Fibroblast of lung (primary cell): Measurements from ENCODE around the gene COG5. TPM values are rescaled to one million over a fixed set of nuclear protein-coding genes. Genes with fewer than 3 reads are reported as not detected.

ENCODE experiments used
- DNase-seq, 2 donors: peaks; one replicate each; pipeline versions ENCODE4 v3.0.0 to v3.0.0-alpha.2; 2010; ENCODE audit warnings: low read depth in 2 of 2
- H2AFZ ChIP-seq: 2 replicates; pipeline ENCODE4 v1.5.1; 2012; ENCODE audit warnings: low read length, control low read depth, inconsistent platforms
- H3K27ac ChIP-seq: 2 replicates; pipeline ENCODE4 v1.5.1; 2011; ENCODE audit warnings: low read length, control low read depth; ENCODE audit not compliant: insufficient read depth
- H3K27me3 ChIP-seq: 2 replicates; pipeline ENCODE4 v1.5.1; 2011; ENCODE audit warnings: mild to moderate bottlenecking, low read length; ENCODE audit not compliant: control insufficient read depth, insufficient read depth
- H3K36me3 ChIP-seq: 2 replicates; pipeline ENCODE4 v1.5.1; 2011; ENCODE audit warnings: low read length; ENCODE audit not compliant: control insufficient read depth, insufficient read depth
- H3K4me1 ChIP-seq: 2 replicates; pipeline ENCODE4 v1.5.1; 2011; ENCODE audit warnings: low read length; ENCODE audit not compliant: control insufficient read depth, insufficient read depth; ENCODE audit errors: extremely low read depth
- H3K4me2 ChIP-seq: 2 replicates; pipeline ENCODE4 v1.5.1; 2011; ENCODE audit warnings: low read length, control low read depth; ENCODE audit not compliant: insufficient read depth; ENCODE audit errors: extremely low read depth
- H3K4me3 ChIP-seq, 4 experiments: fragments of 200-600 bp in 1 of 4; sonication (generic) in 1 of 4; replicated peaks in 1 of 4; 2 replicates each; pipeline ENCODE4 v1.5.1; 2011 to 2016; ENCODE audit warnings: low read length in 4 of 4, low read depth in 3 of 4, mild to moderate bottlenecking in 3 of 4, control low read depth in 2 of 4, inconsistent platforms in 1 of 4, mixed read lengths in 1 of 4; ENCODE audit not compliant: insufficient read depth in 1 of 4; ENCODE audit errors: control extremely low read depth in 1 of 4
- H3K79me2 ChIP-seq: 2 replicates; pipeline ENCODE4 v1.5.1; 2012; ENCODE audit warnings: mild to moderate bottlenecking, low read length, inconsistent platforms; ENCODE audit not compliant: control insufficient read depth, insufficient read depth
- H3K9ac ChIP-seq: 2 replicates; pipeline ENCODE4 v1.5.1; 2011; ENCODE audit warnings: mild to moderate bottlenecking, low read length, control low read depth; ENCODE audit not compliant: insufficient read depth
- H3K9me3 ChIP-seq: 2 replicates; pipeline ENCODE4 v1.5.1; 2012; ENCODE audit warnings: low read depth, low read length; ENCODE audit not compliant: control insufficient read depth, insufficient read depth
- H4K20me1 ChIP-seq: 2 replicates; pipeline ENCODE4 v1.5.1; 2011; ENCODE audit warnings: low read length; ENCODE audit not compliant: control insufficient read depth, insufficient read depth; ENCODE audit errors: extremely low read depth
- CTCF ChIP-seq, 2 donors: IDR thresholded peaks in 1 of 2; conservative IDR thresholded peaks in 1 of 2; 1 replicate in 1 of 2; 2 replicates in 1 of 2; pipeline ENCODE4 v1.5.1; 2011 to 2012; ENCODE audit warnings: low read length in 2 of 2, control low read depth in 1 of 2, inconsistent platforms in 1 of 2, low read depth in 1 of 2, mild to moderate bottlenecking in 1 of 2
- EZH2 ChIP-seq: IDR thresholded peaks from 2 replicates; pipeline ENCODE4 v1.5.1; 2012; ENCODE audit warnings: low read length, control low read depth, mild to moderate bottlenecking; ENCODE audit errors: missing control alignments
- polyA plus RNA-seq, 2 donors: library from polyadenylated mRNA; depleted of rRNA in 1 of 2; stranded (reverse) in 1 of 2; unstranded in 1 of 2; fragments of >200 nt; gene quantifications; 2 replicates each; pipeline ENCODE4 v1.2.1, GENCODE V29; 2011 to 2012; ENCODE audit warnings: missing spikeins in 1 of 2
- total RNA-seq: library from RNA; depleted of rRNA; stranded (reverse); fragments of >200 nt; gene quantifications from 2 replicates; pipeline ENCODE4 v1.2.1, GENCODE V29; 2014

The COG5 gene
- total and polyA plus RNA-seq, 2 donors (not counting 1 experiment from before 2014, with no cell fraction given): 34.5 to 40.3 TPM

- TF ChIP-seq CTCF (conservative IDR thresholded peaks at IDR 0.05 in 1 of 2, IDR thresholded peaks at IDR 0.05 in 1 of 2; ENCODE audit: low read depth in 1 of 2, low read length in 2 of 2) (no peak), EZH2 (no peak)
- H3K4me1 ChIP-seq: no peaks in the 10 kb centered on the region
- no peak overlapping the region for H3K27ac ChIP-seq
- H3K79me2 ChIP-seq: no peaks in the 10 kb centered on the region
- H3K4me3 ChIP-seq: no peak overlapping the region
- DNase-seq: no peak
- no peak overlapping the region for H2AFZ ChIP-seq
- H4K20me1 ChIP-seq: no peaks in the 10 kb centered on the region
- H3K36me3 ChIP-seq: no peaks in the 10 kb centered on the region
- H3K9ac ChIP-seq: no peak overlapping the region
- no peak overlapping the region for H3K4me2 ChIP-seq
- no peaks in the 10 kb centered on the region for H3K27me3 ChIP-seq
- H3K9me3 ChIP-seq: no peaks in the 10 kb centered on the region
These were observed 344.0 kb downstream of the COG5 start for GRCh38 chr7:107219563-107220244.

- no peaks in the 10 kb centered on the region for H3K79me2 ChIP-seq
- no peaks in the 10 kb centered on the region for H3K9me3 ChIP-seq
- H2AFZ ChIP-seq: no peak overlapping the region
- no peak overlapping the region for H3K9ac ChIP-seq
- no peak for TF ChIP-seq EZH2
- TF ChIP-seq CTCF (conservative IDR thresholded peaks at IDR 0.05 in 1 of 2, IDR thresholded peaks at IDR 0.05 in 1 of 2; ENCODE audit: low read depth in 1 of 2, low read length in 2 of 2): no peak
- H3K4me2 ChIP-seq: no peak overlapping the region
- H3K4me3 ChIP-seq: no peak overlapping the region
- H3K27me3 ChIP-seq: no peaks in the 10 kb centered on the region
- H3K4me1 ChIP-seq: no peaks in the 10 kb centered on the region
- H4K20me1 ChIP-seq: no peaks in the 10 kb centered on the region
- no peak overlapping the region for H3K27ac ChIP-seq
- H3K36me3 ChIP-seq: no peaks in the 10 kb centered on the region
- no peak for DNase-seq
These were observed 349.8 kb downstream of the COG5 start for GRCh38 chr7:107213945-107214344.

- Histone ChIP-seq H3K9me3 (no peaks in the 10 kb centered on the region), H3K27me3 (no peaks in the 10 kb centered on the region), H3K4me1 (no peaks in the 10 kb centered on the region), H3K4me2 (no peak overlapping the region), H3K79me2 (no peaks in the 10 kb centered on the region), H4K20me1 (no peaks in the 10 kb centered on the region), H2AFZ (no peak overlapping the region), H3K27ac (no peak overlapping the region), H3K4me3 (no peak overlapping the region), H3K9ac (no peak overlapping the region), H3K36me3 (no peaks in the 10 kb centered on the region)
- no peak for DNase-seq
- TF ChIP-seq CTCF (conservative IDR thresholded peaks at IDR 0.05 in 1 of 2, IDR thresholded peaks at IDR 0.05 in 1 of 2; ENCODE audit: low read depth in 1 of 2, low read length in 2 of 2) (no peak), EZH2 (no peak)
These were observed 350.4 kb downstream of the COG5 start for GRCh38 chr7:107213193-107213788.
